PC-9 (cell line): ENCODE data around the gene PJA2. TPM values are rescaled to one million over a fixed set of nuclear protein-coding genes. Genes with fewer than 3 reads are reported as not detected.

Experiments
- BruUV-seq: library from RNA; stranded (reverse); fragments of 400-500 nt; replicated peaks from 2 replicates; lab custom pipeline; 2021; lab: Mats Ljungman, UMichigan
- CTCF ChIA-PET: fragments of 300-600 bp; sonication (Branson Sonifier 250); formaldehyde crosslinking; loops from one replicate; lab custom pipeline; 2022; ENCODE audit warnings: antibody characterized with exemption; lab: Charles Lee
- POLR2A ChIA-PET: fragments of 300-600 bp; sonication (Branson Sonifier 250); formaldehyde crosslinking; loops from one replicate; lab custom pipeline; 2022; ENCODE audit warnings: antibody characterized with exemption; ENCODE audit not compliant: unreplicated experiment; lab: Charles Lee
- DNase-seq, 2 experiments: peaks; one replicate each; pipeline versions ENCODE4 v3.0.0 to v3.0.0-alpha.2; 2015 to 2022; ENCODE audit warnings: mixed read lengths in 1 of 2
- H2AFZ ChIP-seq: fragments of 200-600 bp; sonication (generic); 2 replicates; pipeline ENCODE4 v1.8.1; 2017; ENCODE audit warnings: antibody characterized with exemption
- H3F3A ChIP-seq: fragments of 200-600 bp; sonication (generic); 2 replicates; pipeline ENCODE4 v1.8.1; 2017; ENCODE audit warnings: antibody characterized with exemption, mild to moderate bottlenecking, low read depth; ENCODE audit not compliant: insufficient read depth
- H3K27ac ChIP-seq: fragments of 200-600 bp; sonication (generic); 2 replicates; pipeline ENCODE4 v1.6.1; 2016; ENCODE audit warnings: mixed run types
- H3K27me3 ChIP-seq: fragments of 200-600 bp; sonication (generic); 2 replicates; pipeline ENCODE4 v1.6.1; 2016; ENCODE audit warnings: low read depth, mixed run types; ENCODE audit not compliant: insufficient read depth
- H3K36me3 ChIP-seq: fragments of 200-600 bp; sonication (generic); 2 replicates; pipeline ENCODE4 v1.6.1; 2016; ENCODE audit warnings: low read depth, mixed run types
- H3K4me1 ChIP-seq: fragments of 200-600 bp; sonication (generic); replicated peaks from 2 replicates; pipeline ENCODE4 v1.6.1; 2016; ENCODE audit warnings: mixed run types; ENCODE audit not compliant: insufficient read depth
- H3K4me2 ChIP-seq: fragments of 200-600 bp; sonication (generic); 2 replicates; pipeline ENCODE4 v1.6.1; 2017; ENCODE audit warnings: mixed run types
- H3K4me3 ChIP-seq: fragments of 200-600 bp; sonication (generic); 2 replicates; pipeline ENCODE4 v1.6.1; 2016; ENCODE audit warnings: mixed run types
- H3K79me2 ChIP-seq: fragments of 200-600 bp; sonication (generic); 2 replicates; pipeline ENCODE4 v1.6.1; 2017; ENCODE audit warnings: low read depth, mixed run types
- H3K9me2 ChIP-seq: fragments of 200-600 bp; sonication (generic); 2 replicates; pipeline ENCODE4 v1.8.1; 2017; ENCODE audit warnings: mild to moderate bottlenecking; ENCODE audit not compliant: insufficient read depth
- H3K9me3 ChIP-seq: fragments of 200-600 bp; sonication (generic); 2 replicates; pipeline ENCODE4 v1.8.1; 2016; ENCODE audit warnings: low read depth; ENCODE audit not compliant: insufficient read depth
- H4K20me1 ChIP-seq: fragments of 200-600 bp; sonication (generic); 2 replicates; pipeline ENCODE4 v1.8.1; 2017; ENCODE audit not compliant: insufficient read depth
- EZH2 ChIP-seq: fragments of 200-600 bp; sonication (generic); IDR thresholded peaks from 2 replicates; pipeline ENCODE4 v1.8.0; 2017; ENCODE audit warnings: antibody characterized with exemption, low read depth
- intact Hi-C: fragments of 100-400 bp; cut with micrococcal nuclease; formaldehyde crosslinking; loops from one replicate; pipeline ENCODE4 v1.10.0; 2022; ENCODE audit not compliant: unreplicated experiment
- total RNA-seq: library from RNA; stranded (reverse); gene quantifications from 2 replicates; pipeline ENCODE4 v1.2.3, GENCODE V29; 2021
- TF ChIP-seq, protein P1 (sequence below): fragments of 200-600 bp; sonication (generic); conservative IDR thresholded peaks from 2 replicates; pipeline ENCODE4 v1.6.1; 2017; ENCODE audit warnings: mixed run types, antibody characterized with exemption, mild to moderate bottlenecking, moderate library complexity

The PJA2 gene
- total RNA-seq, 1 experiment from 2014 or later, result 29.9 TPM

GRCh38 chr5:109318455-109319108 lies 91.2 kb downstream of the PJA2 start:
- POLR2A ChIA-PET, result no interaction called here

DNA sequence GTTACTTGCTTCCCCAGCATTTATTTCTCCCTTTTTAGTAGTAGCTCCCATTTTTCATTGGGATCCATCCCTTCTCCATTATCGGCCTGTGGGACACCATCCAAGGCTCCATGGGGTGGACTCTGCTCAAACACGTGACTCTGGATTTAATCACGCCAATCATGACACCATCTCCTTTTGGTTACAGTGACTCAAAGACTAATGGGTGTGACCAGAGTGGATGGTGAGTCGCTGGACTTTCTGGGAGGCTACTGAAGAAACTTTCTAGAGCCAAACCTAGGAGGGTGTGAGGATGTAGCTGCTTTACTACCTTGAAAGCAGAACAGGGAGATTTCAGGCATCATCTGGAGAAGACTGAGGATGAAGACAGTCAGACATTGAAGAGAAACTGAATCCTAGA lies 93.1 kb downstream of the PJA2 start:
- TF ChIP-seq, protein P1, sequence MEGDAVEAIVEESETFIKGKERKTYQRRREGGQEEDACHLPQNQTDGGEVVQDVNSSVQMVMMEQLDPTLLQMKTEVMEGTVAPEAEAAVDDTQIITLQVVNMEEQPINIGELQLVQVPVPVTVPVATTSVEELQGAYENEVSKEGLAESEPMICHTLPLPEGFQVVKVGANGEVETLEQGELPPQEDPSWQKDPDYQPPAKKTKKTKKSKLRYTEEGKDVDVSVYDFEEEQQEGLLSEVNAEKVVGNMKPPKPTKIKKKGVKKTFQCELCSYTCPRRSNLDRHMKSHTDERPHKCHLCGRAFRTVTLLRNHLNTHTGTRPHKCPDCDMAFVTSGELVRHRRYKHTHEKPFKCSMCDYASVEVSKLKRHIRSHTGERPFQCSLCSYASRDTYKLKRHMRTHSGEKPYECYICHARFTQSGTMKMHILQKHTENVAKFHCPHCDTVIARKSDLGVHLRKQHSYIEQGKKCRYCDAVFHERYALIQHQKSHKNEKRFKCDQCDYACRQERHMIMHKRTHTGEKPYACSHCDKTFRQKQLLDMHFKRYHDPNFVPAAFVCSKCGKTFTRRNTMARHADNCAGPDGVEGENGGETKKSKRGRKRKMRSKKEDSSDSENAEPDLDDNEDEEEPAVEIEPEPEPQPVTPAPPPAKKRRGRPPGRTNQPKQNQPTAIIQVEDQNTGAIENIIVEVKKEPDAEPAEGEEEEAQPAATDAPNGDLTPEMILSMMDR, result no peak
- TF ChIP-seq EZH2, result no peak
- Histone ChIP-seq H3K4me3 (no peak overlapping the region), H3K4me1 (no peaks in the 10 kb centered on the region), H3K4me2 (peak overlapping the region; percentile 34; the same call in 1 of the 2 replicates), H4K20me1 (no peaks in the 10 kb centered on the region), H2AFZ (0 out of 2 replicates have a peak overlapping the region, but pooled peaks have one; percentile 31), H3K9me2 (no peaks in the 10 kb centered on the region), H3K27me3 (no peaks in the 10 kb centered on the region), H3K27ac (no peak overlapping the region), H3F3A (no peaks in the 10 kb centered on the region), H3K9me3 (no peaks in the 10 kb centered on the region), H3K36me3 (no peaks in the 10 kb centered on the region), H3K79me2 (no peaks in the 10 kb centered on the region)
- ChIA-PET CTCF (no interaction called here), POLR2A (no interaction called here)
- no TSS peak for BruUV-seq
- intact Hi-C loops, result no loop called here
- no peak for DNase-seq

More at GRCh38 chr5:109318455-109319108, 91.2 kb downstream of the PJA2 start:
- H3K4me3 ChIP-seq, result no peak overlapping the region
- H3K9me2 ChIP-seq, result no peaks in the 10 kb centered on the region
- H3K4me2 ChIP-seq, result no peak overlapping the region
- no peaks in the 10 kb centered on the region for H3K79me2 ChIP-seq
- intact Hi-C loops, result no loop called here
- no peaks in the 10 kb centered on the region for H4K20me1 ChIP-seq
- H3K27me3 ChIP-seq, result no peaks in the 10 kb centered on the region
- CTCF ChIA-PET, result no interaction called here
- H3K36me3 ChIP-seq, result no peaks in the 10 kb centered on the region
- no peaks in the 10 kb centered on the region for H3K4me1 ChIP-seq
- H3F3A ChIP-seq, result no peaks in the 10 kb centered on the region
- no peaks in the 10 kb centered on the region for H3K9me3 ChIP-seq
- no peak overlapping the region for H2AFZ ChIP-seq
- DNase-seq, result no peak
- BruUV-seq, result no TSS peak
- no peak overlapping the region for H3K27ac ChIP-seq
- no peak for TF ChIP-seq EZH2
- TF ChIP-seq, protein P1, result no peak

DNA sequence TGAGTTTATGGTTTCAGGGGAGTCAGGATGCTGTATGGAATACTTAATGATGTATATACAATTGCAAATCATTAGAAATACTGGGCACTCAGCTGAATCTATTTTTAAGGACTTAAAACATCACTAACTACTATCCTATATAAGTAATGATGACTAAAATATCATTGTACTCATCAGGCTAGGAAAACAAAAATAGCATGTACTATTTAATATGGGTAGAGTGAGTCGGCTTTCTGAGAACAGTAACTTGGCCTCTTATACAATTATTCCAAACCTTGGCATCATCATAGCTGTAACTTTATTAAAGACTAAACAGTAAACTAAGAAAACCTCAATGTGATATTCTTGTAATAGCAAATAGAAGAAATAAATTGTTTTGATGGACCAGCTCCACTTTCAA lies 94.5 kb downstream of the PJA2 start:
- H3K4me2 ChIP-seq, result no peak overlapping the region
- H2AFZ ChIP-seq, result no peak overlapping the region
- no TSS peak for BruUV-seq
- no peaks in the 10 kb centered on the region for H3K9me3 ChIP-seq
- H4K20me1 ChIP-seq, result no peaks in the 10 kb centered on the region
- no peaks in the 10 kb centered on the region for H3K27me3 ChIP-seq
- ChIA-PET POLR2A (no interaction called here), CTCF (no interaction called here)
- DNase-seq, result no peak
- no peaks in the 10 kb centered on the region for H3K79me2 ChIP-seq
- H3K9me2 ChIP-seq, result no peaks in the 10 kb centered on the region
- H3F3A ChIP-seq, result no peaks in the 10 kb centered on the region
- intact Hi-C loops, result no loop called here
- no peak overlapping the region for H3K4me3 ChIP-seq
- H3K4me1 ChIP-seq, result no peaks in the 10 kb centered on the region
- TF ChIP-seq, protein P1, result no peak
- no peak for TF ChIP-seq EZH2
- H3K36me3 ChIP-seq, result no peaks in the 10 kb centered on the region
- no peak overlapping the region for H3K27ac ChIP-seq
